ENCODE measurements around the gene SLCO6A1.
"Not testable (repeated sequence)": the region's sequence is repeated elsewhere in the genome, so short reads cannot be mapped to it uniquely, and the experiment has no call there.

SLCO6A1 gene

GRCh38 chr5:102498271-102499034 lies at the start of gene SLCO6A1:
Gene SLCO6A1, minus strand, starts transcription at chr5:102499001. Its CDS starts 157 bp downstream, at chr5:102498844.
- no peak for DNase-seq (ENCODE audit: low read depth in 1 of 2, low spot score in 1 of 2)

GRCh38 chr5:102547141-102548035 lies 48.6 kb upstream of the SLCO6A1 start:
- no peak for DNase-seq (ENCODE audit: low read depth in 1 of 2, low spot score in 1 of 2)

GRCh38 chr5:102545175-102545574 lies 46.4 kb upstream of the SLCO6A1 start:
- no peak for DNase-seq (ENCODE audit: low read depth in 1 of 2, low spot score in 1 of 2)

GRCh38 chr5:102542057-102542456 lies 43.3 kb upstream of the SLCO6A1 start:
- DNase-seq (ENCODE audit: low read depth in 1 of 2, low spot score in 1 of 2): no peak

GRCh38 chr5:102539996-102540728 lies 41.4 kb upstream of the SLCO6A1 start:
- no peak for DNase-seq (ENCODE audit: low read depth in 1 of 2, low spot score in 1 of 2)

- no peak for DNase-seq (ENCODE audit: low read depth in 1 of 2, low spot score in 1 of 2)
These were observed 40.8 kb upstream of the SLCO6A1 start for GRCh38 chr5:102539562-102539961.

GRCh38 chr5:102537011-102537410 lies 38.2 kb upstream of the SLCO6A1 start:
- no peak for DNase-seq (ENCODE audit: low read depth in 1 of 2, low spot score in 1 of 2)

- no peak for DNase-seq (ENCODE audit: low read depth in 1 of 2, low spot score in 1 of 2)
These were observed 37.6 kb upstream of the SLCO6A1 start for GRCh38 chr5:102536323-102536928.

GRCh38 chr5:102532123-102532522 lies 33.3 kb upstream of the SLCO6A1 start:
- no peak for DNase-seq (ENCODE audit: low read depth in 1 of 2, low spot score in 1 of 2)

- DNase-seq (ENCODE audit: low read depth in 1 of 2, low spot score in 1 of 2): no peak
These were observed 32.7 kb upstream of the SLCO6A1 start for GRCh38 chr5:102531506-102531905.

- no peak for DNase-seq (ENCODE audit: low read depth in 1 of 2, low spot score in 1 of 2)
These were observed 30.6 kb upstream of the SLCO6A1 start for GRCh38 chr5:102529447-102529846.

GRCh38 chr5:102529031-102529430 lies 30.2 kb upstream of the SLCO6A1 start:
- no peak for DNase-seq (ENCODE audit: low read depth in 1 of 2, low spot score in 1 of 2)

- no peak for DNase-seq (ENCODE audit: low read depth in 1 of 2, low spot score in 1 of 2)
These were observed 29.8 kb upstream of the SLCO6A1 start for GRCh38 chr5:102528600-102528999.

- DNase-seq (ENCODE audit: low read depth in 1 of 2, low spot score in 1 of 2): no peak
These were observed 28.7 kb upstream of the SLCO6A1 start for GRCh38 chr5:102527547-102527946.

- no peak for DNase-seq (ENCODE audit: low read depth in 1 of 2, low spot score in 1 of 2)
These were observed 24.9 kb upstream of the SLCO6A1 start for GRCh38 chr5:102523541-102524175.

GRCh38 chr5:102511666-102512065 lies 12.9 kb upstream of the SLCO6A1 start:
- DNase-seq (ENCODE audit: low read depth in 1 of 2, low spot score in 1 of 2): no peak

- not testable (repeated sequence) for DNase-seq (ENCODE audit: low read depth in 1 of 2, low spot score in 1 of 2)
These were observed 7.4 kb downstream of the SLCO6A1 start for GRCh38 chr5:102491261-102491914.

GRCh38 chr5:102483736-102484135 lies 15.1 kb downstream of the SLCO6A1 start:
- no peak for DNase-seq (ENCODE audit: low read depth in 1 of 2, low spot score in 1 of 2)

- DNase-seq (ENCODE audit: low read depth in 1 of 2, low spot score in 1 of 2): no peak
These were observed 17.6 kb downstream of the SLCO6A1 start for GRCh38 chr5:102481054-102481715.

- DNase-seq (ENCODE audit: low read depth in 1 of 2, low spot score in 1 of 2): no peak
These were observed 45.1 kb downstream of the SLCO6A1 start for GRCh38 chr5:102453716-102454115.

Measured in activated CD4-positive, alpha-beta T cell treated with anti-CD3 and anti-CD28 coated beads, Interleukin-2, amount 50 U/mL, for 24 hours (primary cell).